SU-DHL-6 (cell line): ENCODE measurements around the gene DUSP16.

Experiments used
- EZH2phosphoT487 ChIP-seq: fragments of 200-600 bp; sonication (generic), shearing (Covaris generic); conservative IDR thresholded peaks from 2 replicates; pipeline ENCODE4 v1.6.1; 2018; ENCODE audit warnings: mild to moderate bottlenecking, antibody characterized with exemption, low read length, moderate library complexity, mixed read lengths
- TF ChIP-seq, protein P1 (sequence below): fragments of 200-600 bp; sonication (generic); IDR thresholded peaks from one replicate; pipeline ENCODE4 v1.5.1; 2017; ENCODE audit warnings: antibody characterized with exemption, mild to moderate bottlenecking, low read length, moderate library complexity; ENCODE audit not compliant: insufficient read depth, poor library complexity, severe bottlenecking

GRCh38 chr12:12546314-12546772 is 16.3 kb downstream of the DUSP16 start:
- TF ChIP-seq, protein P1, sequence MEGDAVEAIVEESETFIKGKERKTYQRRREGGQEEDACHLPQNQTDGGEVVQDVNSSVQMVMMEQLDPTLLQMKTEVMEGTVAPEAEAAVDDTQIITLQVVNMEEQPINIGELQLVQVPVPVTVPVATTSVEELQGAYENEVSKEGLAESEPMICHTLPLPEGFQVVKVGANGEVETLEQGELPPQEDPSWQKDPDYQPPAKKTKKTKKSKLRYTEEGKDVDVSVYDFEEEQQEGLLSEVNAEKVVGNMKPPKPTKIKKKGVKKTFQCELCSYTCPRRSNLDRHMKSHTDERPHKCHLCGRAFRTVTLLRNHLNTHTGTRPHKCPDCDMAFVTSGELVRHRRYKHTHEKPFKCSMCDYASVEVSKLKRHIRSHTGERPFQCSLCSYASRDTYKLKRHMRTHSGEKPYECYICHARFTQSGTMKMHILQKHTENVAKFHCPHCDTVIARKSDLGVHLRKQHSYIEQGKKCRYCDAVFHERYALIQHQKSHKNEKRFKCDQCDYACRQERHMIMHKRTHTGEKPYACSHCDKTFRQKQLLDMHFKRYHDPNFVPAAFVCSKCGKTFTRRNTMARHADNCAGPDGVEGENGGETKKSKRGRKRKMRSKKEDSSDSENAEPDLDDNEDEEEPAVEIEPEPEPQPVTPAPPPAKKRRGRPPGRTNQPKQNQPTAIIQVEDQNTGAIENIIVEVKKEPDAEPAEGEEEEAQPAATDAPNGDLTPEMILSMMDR: no peak
- no peak for TF ChIP-seq EZH2phosphoT487
